MM.1S (cell line): ENCODE data around the gene DCTN2.
"Not testable (repeated sequence)": the region's sequence is repeated elsewhere in the genome, so short reads cannot be mapped to it uniquely, and the experiment has no call there.

Experiments used
- EZH2 ChIP-seq: fragments of 300-600 bp; sonication (generic); optimal IDR thresholded peaks from 2 replicates; pipeline ENCODE3; 2017; ENCODE audit warnings: low read depth, mild to moderate bottlenecking, antibody characterized with exemption, low read length, mixed read lengths
- EZH2phosphoT487 ChIP-seq: fragments of 300-600 bp; sonication (generic); IDR thresholded peaks from 2 replicates; pipeline ENCODE4 v1.6.1; 2018; ENCODE audit warnings: antibody characterized with exemption, low read length
- TF ChIP-seq, protein P1 (sequence below): fragments of 300-600 bp; sonication (generic); IDR thresholded peaks from 2 replicates; pipeline ENCODE4 v1.5.1; 2016; ENCODE audit warnings: antibody characterized with exemption, low read length, mixed read lengths

DNA sequence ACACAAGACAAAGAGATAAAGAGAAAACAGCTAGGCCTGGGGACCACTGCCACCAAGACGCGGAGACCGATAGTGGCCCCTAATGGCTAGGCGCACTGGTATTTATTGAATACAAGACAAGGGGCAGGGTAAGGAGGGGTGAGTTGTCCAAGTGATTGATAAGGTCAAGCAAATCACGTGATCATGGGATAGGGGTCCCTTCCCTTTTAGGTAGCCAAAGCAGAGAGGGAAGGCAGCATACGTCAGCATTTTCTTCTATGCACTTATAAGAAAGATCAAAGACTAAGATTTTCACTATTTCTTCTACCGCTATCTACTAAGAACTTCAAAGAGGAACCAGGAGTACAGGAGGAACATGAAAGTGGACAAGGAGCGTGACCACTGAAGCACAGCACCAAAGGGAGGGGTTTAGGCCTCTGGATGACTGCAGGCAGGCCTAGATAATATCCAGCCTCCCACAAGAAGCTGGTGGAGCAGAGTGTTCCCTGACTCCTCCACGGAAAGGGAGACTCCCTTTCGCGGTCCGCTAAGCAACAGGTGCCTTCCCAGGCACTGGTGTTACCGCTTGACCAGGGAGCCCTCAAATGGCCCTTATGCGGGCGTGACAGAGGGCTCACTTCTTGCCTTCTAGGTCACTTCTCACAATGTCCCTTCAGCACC, 42.1 kb upstream of the DCTN2 start:
- TF ChIP-seq, protein P1, sequence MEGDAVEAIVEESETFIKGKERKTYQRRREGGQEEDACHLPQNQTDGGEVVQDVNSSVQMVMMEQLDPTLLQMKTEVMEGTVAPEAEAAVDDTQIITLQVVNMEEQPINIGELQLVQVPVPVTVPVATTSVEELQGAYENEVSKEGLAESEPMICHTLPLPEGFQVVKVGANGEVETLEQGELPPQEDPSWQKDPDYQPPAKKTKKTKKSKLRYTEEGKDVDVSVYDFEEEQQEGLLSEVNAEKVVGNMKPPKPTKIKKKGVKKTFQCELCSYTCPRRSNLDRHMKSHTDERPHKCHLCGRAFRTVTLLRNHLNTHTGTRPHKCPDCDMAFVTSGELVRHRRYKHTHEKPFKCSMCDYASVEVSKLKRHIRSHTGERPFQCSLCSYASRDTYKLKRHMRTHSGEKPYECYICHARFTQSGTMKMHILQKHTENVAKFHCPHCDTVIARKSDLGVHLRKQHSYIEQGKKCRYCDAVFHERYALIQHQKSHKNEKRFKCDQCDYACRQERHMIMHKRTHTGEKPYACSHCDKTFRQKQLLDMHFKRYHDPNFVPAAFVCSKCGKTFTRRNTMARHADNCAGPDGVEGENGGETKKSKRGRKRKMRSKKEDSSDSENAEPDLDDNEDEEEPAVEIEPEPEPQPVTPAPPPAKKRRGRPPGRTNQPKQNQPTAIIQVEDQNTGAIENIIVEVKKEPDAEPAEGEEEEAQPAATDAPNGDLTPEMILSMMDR: not testable (repeated sequence)
- TF ChIP-seq EZH2phosphoT487, EZH2: not testable (repeated sequence)
